Parathyroid adenoma (tissue), 2 donors: ENCODE results near the gene RUSF1.
"Not testable (repeated sequence)": the region's sequence is repeated elsewhere in the genome, so short reads cannot be mapped to it uniquely, and the experiment has no call there.

ENCODE experiments used
- H2AFZ ChIP-seq: fragments of 300-600 bp; sonication (generic); one replicate; pipeline ENCODE4 v1.7.0; 2017; ENCODE audit warnings: antibody characterized with exemption, mild to moderate bottlenecking
- H3K27ac ChIP-seq: fragments of 300-600 bp; sonication (generic); one replicate; pipeline ENCODE4 v1.7.0; 2017
- H3K27me3 ChIP-seq: fragments of 300-600 bp; sonication (generic); one replicate; pipeline ENCODE4 v1.7.0; 2017; ENCODE audit warnings: low read length; ENCODE audit not compliant: control insufficient read depth, insufficient read depth
- H3K36me3 ChIP-seq: fragments of 300-600 bp; sonication (generic); one replicate; pipeline ENCODE4 v1.7.0; 2017; ENCODE audit warnings: low read length; ENCODE audit not compliant: control insufficient read depth, insufficient read depth
- H3K4me1 ChIP-seq: fragments of 300-600 bp; sonication (generic); one replicate; pipeline ENCODE4 v1.7.0; 2017; ENCODE audit warnings: control low read depth
- H3K4me2 ChIP-seq: fragments of 300-600 bp; sonication (generic); one replicate; pipeline ENCODE4 v1.7.0; 2017; ENCODE audit warnings: low read length
- H3K4me3 ChIP-seq: fragments of 300-600 bp; sonication (generic); one replicate; pipeline ENCODE4 v1.7.0; 2017; ENCODE audit warnings: low read depth, low read length
- H3K79me2 ChIP-seq: fragments of 300-600 bp; sonication (generic); one replicate; pipeline ENCODE4 v1.7.0; 2017; ENCODE audit warnings: control low read depth
- H3K9ac ChIP-seq: fragments of 300-600 bp; sonication (generic); one replicate; pipeline ENCODE4 v1.7.0; 2017; ENCODE audit warnings: mild to moderate bottlenecking
- H3K9me3 ChIP-seq: fragments of 300-600 bp; sonication (generic); one replicate; pipeline ENCODE4 v1.7.0; 2017; ENCODE audit warnings: low read length; ENCODE audit not compliant: control insufficient read depth
- TF ChIP-seq, protein P1 (sequence below): fragments of 300-600 bp; sonication (generic); IDR thresholded peaks from one replicate; pipeline ENCODE4 v1.7.0; 2017; ENCODE audit warnings: antibody characterized with exemption, mild to moderate bottlenecking
- donor health status: primary hyperparathyroidism.

RUSF1 gene

DNA sequence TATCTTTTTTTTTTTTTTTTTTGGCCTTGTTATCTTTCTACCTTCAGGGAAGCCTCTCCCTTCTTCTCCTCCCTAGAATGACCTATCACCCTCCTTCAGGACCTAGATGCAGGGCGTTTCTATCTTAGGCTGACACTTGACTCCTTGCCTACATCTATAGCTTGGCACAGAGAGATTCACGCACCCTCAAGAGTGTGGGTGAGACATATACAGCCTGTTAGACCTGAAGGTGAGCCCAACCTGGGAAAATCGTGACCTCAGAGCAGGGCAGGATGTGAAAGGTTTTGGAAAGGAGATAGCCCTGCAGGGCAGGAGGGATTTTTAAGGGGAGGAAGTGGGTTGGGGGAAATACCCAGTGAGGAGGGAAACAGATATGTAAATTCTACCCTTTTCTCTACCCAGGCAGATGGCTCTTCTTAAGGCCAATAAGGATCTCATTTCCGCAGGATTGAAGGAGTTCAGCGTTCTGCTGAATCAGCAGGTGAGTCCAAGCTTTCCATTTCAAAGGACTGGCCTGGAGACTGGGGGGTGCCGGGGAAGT lies 19.6 kb upstream of the RUSF1 start, which contains the start of gene AHSP:
TSS of gene AHSP (plus strand) at position 167 of the 541 bp plus-strand sequence. CDS start at position 407, 240 bp downstream.
- no peaks in the 10 kb centered on the region for H3K79me2 ChIP-seq
- no peak within 1 kb of the TSS for H3K27ac ChIP-seq
- TF ChIP-seq, protein P1, sequence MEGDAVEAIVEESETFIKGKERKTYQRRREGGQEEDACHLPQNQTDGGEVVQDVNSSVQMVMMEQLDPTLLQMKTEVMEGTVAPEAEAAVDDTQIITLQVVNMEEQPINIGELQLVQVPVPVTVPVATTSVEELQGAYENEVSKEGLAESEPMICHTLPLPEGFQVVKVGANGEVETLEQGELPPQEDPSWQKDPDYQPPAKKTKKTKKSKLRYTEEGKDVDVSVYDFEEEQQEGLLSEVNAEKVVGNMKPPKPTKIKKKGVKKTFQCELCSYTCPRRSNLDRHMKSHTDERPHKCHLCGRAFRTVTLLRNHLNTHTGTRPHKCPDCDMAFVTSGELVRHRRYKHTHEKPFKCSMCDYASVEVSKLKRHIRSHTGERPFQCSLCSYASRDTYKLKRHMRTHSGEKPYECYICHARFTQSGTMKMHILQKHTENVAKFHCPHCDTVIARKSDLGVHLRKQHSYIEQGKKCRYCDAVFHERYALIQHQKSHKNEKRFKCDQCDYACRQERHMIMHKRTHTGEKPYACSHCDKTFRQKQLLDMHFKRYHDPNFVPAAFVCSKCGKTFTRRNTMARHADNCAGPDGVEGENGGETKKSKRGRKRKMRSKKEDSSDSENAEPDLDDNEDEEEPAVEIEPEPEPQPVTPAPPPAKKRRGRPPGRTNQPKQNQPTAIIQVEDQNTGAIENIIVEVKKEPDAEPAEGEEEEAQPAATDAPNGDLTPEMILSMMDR, result no peak

DNA sequence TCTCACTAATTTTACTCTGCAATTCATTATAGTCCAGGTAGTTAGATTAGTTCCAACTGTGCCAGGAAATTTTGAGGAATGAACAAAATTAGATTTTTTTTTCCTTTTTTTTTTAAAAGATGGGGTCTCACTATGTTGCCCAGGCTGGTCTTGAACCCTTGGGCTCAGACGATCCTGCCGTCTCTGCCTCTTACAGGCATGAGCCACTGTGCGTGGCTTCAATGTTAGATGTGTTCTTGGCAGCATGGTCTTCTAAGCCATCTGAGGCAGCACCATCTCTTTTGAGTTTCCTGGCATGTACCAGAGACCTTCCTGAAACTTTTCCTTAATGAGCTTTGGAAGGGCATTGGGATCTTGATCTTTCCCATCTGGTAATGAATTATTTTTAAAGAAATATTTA lies 16.9 kb upstream of the RUSF1 start:
- no peak overlapping the region for H3K4me3 ChIP-seq
- no peaks in the 10 kb centered on the region for H3K27me3 ChIP-seq
- H2AFZ ChIP-seq, result no peak overlapping the region
- no peaks in the 10 kb centered on the region for H3K9me3 ChIP-seq
- no peak overlapping the region for H3K4me2 ChIP-seq
- H3K79me2 ChIP-seq, result no peaks in the 10 kb centered on the region
- no peaks in the 10 kb centered on the region for H3K4me1 ChIP-seq
- no peak overlapping the region for H3K9ac ChIP-seq
- no peaks in the 10 kb centered on the region for H3K36me3 ChIP-seq
- TF ChIP-seq, protein P1, result no peak
- no peak overlapping the region for H3K27ac ChIP-seq

More for the DNA sequence above, 19.6 kb upstream of the RUSF1 start, which contains the start of gene AHSP:
- H3K27me3 ChIP-seq, result no peaks in the 10 kb centered on the region
- H3K9ac ChIP-seq, result no peak within 1 kb of the TSS
- H3K36me3 ChIP-seq, result no peaks in the 10 kb centered on the region
- H3K9me3 ChIP-seq, result no peaks in the 10 kb centered on the region
- H3K4me1 ChIP-seq, result no peaks in the 10 kb centered on the region
- no peak within 1 kb of the TSS for H3K4me2 ChIP-seq
- H2AFZ ChIP-seq, result peak within 1 kb of the TSS; percentile 5
- no peak within 1 kb of the TSS for H3K4me3 ChIP-seq

DNA sequence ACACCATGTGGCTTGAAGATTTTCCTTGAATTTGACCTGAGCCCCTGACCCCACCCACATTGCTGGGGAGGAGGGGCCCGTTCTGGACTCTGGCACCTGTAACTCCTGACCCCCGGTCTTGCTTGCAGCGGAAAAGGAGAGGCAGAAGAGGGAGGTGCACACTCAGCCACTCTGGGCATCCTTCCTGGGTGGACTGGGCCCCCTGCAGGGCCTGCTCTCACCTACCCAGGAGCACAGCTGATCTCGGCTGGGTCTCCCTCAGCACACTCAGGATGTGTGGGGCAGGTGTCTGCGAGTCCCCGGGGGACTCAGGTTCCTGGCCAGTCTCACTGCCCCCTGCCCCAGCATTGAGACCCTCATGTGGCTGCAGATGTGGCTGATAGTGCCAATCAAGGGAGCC lies 15.6 kb upstream of the RUSF1 start:
- not testable (repeated sequence) for H2AFZ ChIP-seq, H3K9ac ChIP-seq, H3K27ac ChIP-seq, H3K4me2 ChIP-seq, H3K4me1 ChIP-seq, H3K36me3 ChIP-seq, H3K9me3 ChIP-seq, H3K4me3 ChIP-seq, H3K27me3 ChIP-seq, H3K79me2 ChIP-seq

DNA sequence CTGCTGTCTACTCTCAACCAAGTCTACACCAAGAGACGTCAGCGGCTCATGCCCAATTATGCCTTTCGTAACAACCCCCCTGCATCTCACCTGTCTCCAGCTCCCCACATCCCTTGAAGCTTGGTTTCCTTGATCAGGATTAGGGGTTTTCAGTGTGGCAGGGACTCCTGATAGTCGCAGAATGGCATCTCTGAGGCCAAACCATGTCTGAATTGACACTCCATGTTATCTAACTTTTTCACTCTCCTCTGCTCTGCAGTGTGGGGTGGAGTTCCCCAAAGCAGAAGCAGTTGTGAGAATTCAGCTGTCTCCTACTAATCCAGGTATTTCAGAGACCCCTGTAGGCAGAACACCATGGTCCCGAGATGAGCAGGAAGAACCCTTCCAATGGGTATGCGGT lies 13.9 kb upstream of the RUSF1 start:
- Histone ChIP-seq H2AFZ (no peak overlapping the region), H3K36me3 (no peaks in the 10 kb centered on the region), H3K4me3 (no peak overlapping the region), H3K4me2 (no peak overlapping the region), H3K9me3 (no peaks in the 10 kb centered on the region), H3K79me2 (no peaks in the 10 kb centered on the region), H3K4me1 (no peaks in the 10 kb centered on the region), H3K27me3 (no peaks in the 10 kb centered on the region), H3K27ac (no peak overlapping the region), H3K9ac (no peak overlapping the region)
- TF ChIP-seq, protein P1, result no peak

DNA sequence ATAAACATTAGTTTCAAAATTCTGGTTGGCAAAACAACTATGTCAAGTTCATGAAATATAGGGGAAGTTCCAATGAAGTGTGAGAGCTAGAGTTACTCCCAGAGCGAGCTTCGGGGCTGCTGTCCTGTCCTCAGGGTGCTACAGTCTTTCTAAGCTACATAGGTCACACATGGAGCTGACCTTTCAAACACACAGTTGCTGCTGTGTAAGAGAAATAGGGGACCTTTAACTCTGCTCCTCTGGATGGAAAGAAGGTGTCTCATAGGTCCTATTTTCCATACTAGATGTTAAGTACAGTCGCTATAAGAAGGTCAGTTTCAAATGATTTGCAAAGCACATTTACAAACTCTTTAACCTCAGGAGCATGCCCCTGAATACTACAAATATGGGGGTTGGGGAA lies 13.2 kb upstream of the RUSF1 start:
- no peaks in the 10 kb centered on the region for H3K36me3 ChIP-seq
- no peaks in the 10 kb centered on the region for H3K79me2 ChIP-seq
- no peaks in the 10 kb centered on the region for H3K27me3 ChIP-seq
- H3K9me3 ChIP-seq, result no peaks in the 10 kb centered on the region
- no peak overlapping the region for H3K27ac ChIP-seq
- TF ChIP-seq, protein P1, result no peak
- H3K4me3 ChIP-seq, result no peak overlapping the region
- no peak overlapping the region for H2AFZ ChIP-seq
- no peak overlapping the region for H3K4me2 ChIP-seq
- no peak overlapping the region for H3K9ac ChIP-seq
- no peaks in the 10 kb centered on the region for H3K4me1 ChIP-seq
